Endometrial microvascular endothelial cells (primary cell): ENCODE data around the gene TANGO6. TPM values are rescaled to one million over a fixed set of nuclear protein-coding genes. Genes with fewer than 3 reads are reported as not detected.

Source experiments
- in situ Hi-C: cut with HindIII; loops from 2 replicates; pipeline ENCODE4 v1.10.0; 2017; ENCODE audit warnings: low sequenced_read_pairs, low pct_unique_long_range_greater_than_20kb; ENCODE audit errors: inconsistent ontology term
- total RNA-seq: library from RNA; depleted of rRNA; stranded (reverse); fragments of >200 nt; gene quantifications from one replicate; pipeline ENCODE4 v1.2.3, GENCODE V29; 2015; ENCODE audit errors: inconsistent ontology term

The TANGO6 gene
- total RNA-seq, 1 donor from 2014 or later, result 11.3 TPM

GRCh38 chr16:68859828-68860227 is 16.5 kb downstream of the TANGO6 start:
- in situ Hi-C loops, result no loop called here

DNA sequence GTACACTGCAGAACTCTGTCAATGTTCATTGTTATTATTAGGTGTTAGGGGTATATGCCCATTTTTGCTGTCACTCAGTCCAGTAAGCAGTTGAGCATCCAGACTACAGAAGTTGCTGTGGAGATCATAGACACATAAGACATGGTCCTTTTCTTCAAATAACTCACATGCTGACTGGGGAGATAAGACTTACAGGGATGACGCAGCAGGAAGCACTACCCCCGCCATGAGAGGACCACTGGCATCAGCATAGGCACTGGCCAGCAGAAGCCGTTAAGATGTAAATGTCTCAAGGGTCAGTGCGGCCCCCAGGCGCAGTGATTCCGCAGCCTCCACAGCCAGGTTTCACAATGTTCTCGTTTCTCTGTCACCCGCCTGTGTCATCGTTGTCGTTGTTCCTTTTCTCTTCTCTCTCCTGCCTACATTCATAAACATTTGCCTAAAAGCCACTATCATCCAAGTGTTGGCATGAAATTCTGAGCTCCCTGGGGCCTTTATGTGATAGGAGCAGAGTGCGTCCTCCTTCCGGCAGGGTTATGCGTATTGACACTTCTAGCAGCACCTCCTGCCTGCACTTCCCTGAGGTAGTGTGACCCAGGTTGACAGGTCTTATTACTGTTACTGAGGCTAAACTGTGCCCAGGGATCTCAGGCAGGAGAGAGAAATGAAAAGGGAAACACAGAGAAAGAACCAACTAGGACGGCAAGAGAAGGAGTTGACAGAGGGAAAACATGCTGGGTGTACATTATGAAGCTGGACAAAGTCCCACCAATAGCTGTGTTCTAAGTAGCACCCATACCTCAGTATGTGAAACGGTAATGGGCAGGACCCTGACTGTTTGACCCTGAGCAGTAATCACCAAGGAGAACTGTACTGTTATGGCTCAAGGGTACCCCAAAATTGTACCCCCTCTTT is 17.9 kb downstream of the TANGO6 start:
- in situ Hi-C loops, result no loop called here

GRCh38 chr16:68866933-68867332 is 23.6 kb downstream of the TANGO6 start:
- in situ Hi-C loops, result no loop called here

DNA sequence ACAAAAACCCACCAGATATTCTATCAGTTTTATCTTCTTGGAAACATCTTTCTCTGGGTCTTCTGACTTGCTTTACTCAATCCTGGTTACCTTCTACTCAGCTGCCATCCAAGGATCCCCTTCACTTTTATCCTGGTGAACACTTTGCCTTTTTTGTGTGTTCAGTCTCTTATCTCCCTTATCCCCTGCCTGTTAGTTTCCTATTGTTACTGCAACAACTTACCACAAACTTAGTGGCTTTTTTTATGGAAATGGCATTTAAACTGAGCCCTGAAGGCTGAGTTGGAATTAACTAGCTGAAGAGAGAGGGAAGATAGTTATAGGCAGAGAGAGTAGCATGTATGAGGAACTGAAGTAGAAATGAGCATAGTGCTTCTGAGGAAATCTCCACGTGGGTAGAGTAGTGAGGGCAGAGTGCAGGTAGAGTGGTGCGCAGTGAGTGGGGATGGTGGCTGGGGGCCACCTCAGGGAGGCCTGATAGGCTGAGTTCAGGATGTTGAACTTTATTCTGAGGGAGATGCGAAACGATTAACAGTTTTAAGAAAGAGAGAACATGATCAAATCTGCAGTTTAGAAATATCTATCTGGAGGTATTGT is 26.3 kb downstream of the TANGO6 start:
- in situ Hi-C loops, result no loop called here

- in situ Hi-C loops, result no loop called here
Measured at GRCh38 chr16:68873635-68874471, 30.5 kb downstream of the TANGO6 start.

GRCh38 chr16:68875871-68876270 is 32.5 kb downstream of the TANGO6 start:
- in situ Hi-C loops, result no loop called here

GRCh38 chr16:68883685-68884084 is 40.4 kb downstream of the TANGO6 start:
- in situ Hi-C loops, result no loop called here

- in situ Hi-C loops, result no loop called here
Measured at GRCh38 chr16:68884401-68884800, 41.1 kb downstream of the TANGO6 start.

DNA sequence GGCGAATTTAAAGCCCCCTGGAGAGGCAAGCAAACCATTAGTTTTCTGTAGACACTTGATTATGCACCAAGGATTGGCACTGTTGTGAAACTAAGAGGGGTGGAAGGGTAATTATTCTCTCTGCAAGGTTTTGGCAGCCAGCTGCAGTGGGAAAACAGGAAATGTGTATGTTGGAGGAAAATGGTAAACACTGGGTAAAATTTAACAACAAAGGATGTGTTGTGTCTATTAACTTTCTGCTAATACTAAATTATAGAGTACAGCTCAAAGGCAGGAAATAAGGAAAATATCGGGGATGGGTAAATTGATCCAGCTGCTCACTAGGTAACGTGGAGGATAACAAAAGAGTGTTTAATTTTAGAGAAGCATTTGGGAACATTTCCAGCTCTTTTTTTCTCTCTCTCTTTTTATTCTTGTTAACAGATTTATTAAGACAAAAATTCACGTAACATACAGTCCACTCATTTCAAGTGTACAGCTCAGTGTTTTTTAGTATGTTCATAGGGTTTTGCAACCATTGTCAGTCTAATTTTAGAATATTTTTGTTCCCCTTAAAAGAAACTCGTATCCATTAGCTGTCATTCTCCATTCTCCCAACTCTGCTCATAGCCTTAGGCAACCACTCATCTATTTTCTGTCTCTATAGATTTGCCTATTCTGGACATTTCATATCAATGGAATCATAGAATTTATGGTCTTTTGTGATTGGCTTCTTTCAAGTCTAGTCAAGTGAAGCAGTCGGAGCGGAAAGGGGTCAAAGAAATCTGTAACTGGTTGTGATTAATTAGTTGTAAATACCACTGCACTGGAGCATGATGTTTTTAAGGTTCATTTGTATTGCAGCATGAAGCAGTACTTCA is 41.8 kb downstream of the TANGO6 start:
- in situ Hi-C loops, result no loop called here

- in situ Hi-C loops, result no loop called here
Measured at GRCh38 chr16:68887107-68887506, 43.8 kb downstream of the TANGO6 start.

GRCh38 chr16:68889508-68890150 is 46.3 kb downstream of the TANGO6 start:
- in situ Hi-C loops, result no loop called here

GRCh38 chr16:68892214-68892613 is 48.9 kb downstream of the TANGO6 start:
- in situ Hi-C loops, result no loop called here

GRCh38 chr16:68892898-68893297 is 49.6 kb downstream of the TANGO6 start:
- in situ Hi-C loops, result no loop called here

DNA sequence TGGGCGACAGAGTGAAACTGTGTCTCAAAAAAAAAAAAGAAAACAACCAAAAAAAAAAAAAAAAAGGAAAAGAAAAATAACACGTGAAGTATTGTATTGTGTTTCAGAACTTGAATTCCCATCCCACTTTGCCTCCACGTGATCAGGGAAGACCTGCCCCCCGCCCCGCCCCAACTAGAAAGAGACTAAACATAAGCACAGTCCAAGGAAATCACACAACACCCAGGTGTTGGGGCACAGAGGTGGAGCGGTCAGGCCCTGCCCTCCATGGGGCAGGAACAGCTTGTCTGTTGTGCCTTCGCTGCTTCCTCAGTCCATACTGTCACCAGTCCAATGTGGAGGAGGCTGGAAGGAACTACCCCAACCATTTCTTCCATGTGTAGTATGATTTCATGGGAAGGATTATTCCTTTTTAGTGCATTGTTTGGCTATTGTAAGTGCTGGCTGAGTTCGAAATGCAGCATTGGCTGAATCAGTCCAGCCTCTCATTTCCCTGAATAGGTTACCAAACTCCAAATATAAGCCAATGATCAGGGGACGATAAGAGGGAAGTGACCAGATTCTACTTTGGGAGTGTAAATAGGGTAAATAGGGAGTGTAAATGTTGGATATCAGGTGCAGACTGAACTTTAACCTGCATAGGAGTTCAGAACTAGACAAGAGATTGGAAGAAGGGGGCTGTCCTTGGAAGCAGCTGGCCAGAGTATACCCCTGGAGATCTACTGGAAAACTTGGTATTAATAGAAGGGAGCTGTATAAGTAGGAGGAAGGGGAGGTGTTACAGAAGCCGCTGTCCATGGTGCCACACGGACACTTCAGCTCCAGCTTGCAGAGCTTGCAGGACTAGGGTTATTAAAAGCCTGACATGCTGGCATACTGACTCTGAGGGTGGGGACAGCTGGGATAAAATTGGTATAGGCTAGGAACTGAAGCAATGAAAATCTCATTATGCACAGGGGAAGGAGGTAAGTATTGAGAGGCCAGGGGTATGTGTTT is 50.7 kb downstream of the TANGO6 start:
- in situ Hi-C loops, result no loop called here

DNA sequence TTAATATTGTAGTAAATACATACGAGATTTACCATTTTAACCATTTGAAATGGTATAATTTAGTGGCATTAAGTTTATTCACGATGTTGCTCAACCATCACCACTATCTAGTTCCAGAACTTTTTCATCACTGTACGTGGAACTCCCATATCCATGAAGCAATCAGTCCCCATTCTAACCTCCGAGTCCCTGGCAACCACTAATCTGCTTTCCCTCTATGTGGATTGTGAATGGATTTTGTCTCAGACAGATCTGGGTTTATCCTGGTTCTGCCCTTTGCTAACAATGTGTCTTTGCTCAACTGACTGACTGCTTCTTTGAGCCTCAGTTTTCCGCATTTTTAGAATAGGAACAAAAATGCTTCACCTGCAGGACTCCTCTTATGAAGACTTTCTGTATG is 51.4 kb downstream of the TANGO6 start:
- in situ Hi-C loops, result no loop called here

DNA sequence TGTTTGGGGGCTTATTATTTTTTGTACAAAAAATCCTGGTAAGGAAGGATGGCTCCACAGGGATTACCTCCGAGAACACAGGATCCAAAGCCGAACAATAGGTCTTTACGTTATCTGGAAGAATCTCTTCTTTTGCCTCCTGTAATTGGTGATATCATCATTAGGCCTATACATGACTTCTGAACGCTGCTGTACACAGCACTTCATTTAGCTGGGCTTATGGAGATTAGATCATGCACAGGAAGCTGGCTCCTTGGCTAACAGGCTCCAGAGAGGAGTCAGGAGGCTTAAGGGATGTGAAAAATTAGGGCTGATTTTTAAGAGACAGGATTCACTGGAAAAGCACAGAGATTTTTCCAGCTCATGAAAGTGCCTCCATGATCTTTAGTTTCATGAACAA is 54.7 kb downstream of the TANGO6 start:
- in situ Hi-C loops, result no loop called here

DNA sequence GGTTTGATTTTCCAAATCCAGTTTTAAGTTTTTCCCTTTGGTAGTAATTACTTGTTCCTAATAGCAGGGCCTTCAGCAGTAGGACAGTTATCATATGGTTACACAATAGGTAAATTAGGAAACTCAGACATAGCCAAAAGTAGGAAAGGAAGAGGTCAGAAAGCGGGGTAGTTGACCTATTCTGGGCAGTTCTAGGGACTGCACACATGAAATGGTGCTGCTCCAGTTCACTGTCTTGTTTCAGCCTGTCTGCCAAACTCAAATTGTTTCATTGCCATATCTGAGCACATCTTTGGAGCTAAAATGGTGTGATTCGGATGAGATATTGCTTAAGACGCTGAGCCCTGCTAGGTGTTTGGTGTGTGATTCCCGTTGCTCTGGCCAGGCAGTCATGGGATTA is 56.7 kb downstream of the TANGO6 start:
- in situ Hi-C loops, result loop anchor here (25.0 kb wide), 1 partner anchor 212 kb away; the partner anchor contains the start of gene HAS3
